ENCODE measurements around the gene TBC1D24.
"Not testable (repeated sequence)": the region's sequence is repeated elsewhere in the genome, so short reads cannot be mapped to it uniquely, and the experiment has no call there.

The TBC1D24 gene

GRCh38 chr16:2474877-2475412 lies at the start of gene TBC1D24:
Gene TBC1D24, plus strand, starts transcription at chr16:2475127. Its CDS starts 21,022 bp downstream, at chr16:2496149.
- in situ Hi-C loops (cut with MboI; ENCODE audit: low sequenced_read_pairs): loop anchor here (25.0 kb wide), 1 partner anchor 463 kb away; the partner anchor contains the start of genes NPW and ZNF598

GRCh38 chr16:2425825-2426430 lies 49.0 kb upstream of the TBC1D24 start:
- in situ Hi-C loops (cut with MboI; ENCODE audit: low sequenced_read_pairs): no loop called here

GRCh38 chr16:2426941-2427361 lies 48.0 kb upstream of the TBC1D24 start:
- in situ Hi-C loops (cut with MboI; ENCODE audit: low sequenced_read_pairs): no loop called here

GRCh38 chr16:2427526-2427925 lies 47.4 kb upstream of the TBC1D24 start:
- in situ Hi-C loops (cut with MboI; ENCODE audit: low sequenced_read_pairs): no loop called here

GRCh38 chr16:2428051-2428783 lies 46.7 kb upstream of the TBC1D24 start:
- in situ Hi-C loops (cut with MboI; ENCODE audit: low sequenced_read_pairs): no loop called here

- in situ Hi-C loops (cut with MboI; ENCODE audit: low sequenced_read_pairs): no loop called here
These were observed 46.2 kb upstream of the TBC1D24 start for GRCh38 chr16:2428784-2429033.

- in situ Hi-C loops (cut with MboI; ENCODE audit: low sequenced_read_pairs): no loop called here
These were observed 45.7 kb upstream of the TBC1D24 start, which contains the start of gene CCNF for GRCh38 chr16:2429034-2429770. Gene CCNF, plus strand, starts transcription at chr16:2429447. Its CDS starts 35 bp downstream, at chr16:2429482.

- in situ Hi-C loops (cut with MboI; ENCODE audit: low sequenced_read_pairs): no loop called here
These were observed 44.9 kb upstream of the TBC1D24 start for GRCh38 chr16:2429771-2430663.

GRCh38 chr16:2432286-2432685 lies 42.6 kb upstream of the TBC1D24 start:
- in situ Hi-C loops (cut with MboI; ENCODE audit: low sequenced_read_pairs): no loop called here

GRCh38 chr16:2432801-2433505 lies 42.0 kb upstream of the TBC1D24 start:
- in situ Hi-C loops (cut with MboI; ENCODE audit: low sequenced_read_pairs): no loop called here

GRCh38 chr16:2435236-2435635 lies 39.7 kb upstream of the TBC1D24 start:
- in situ Hi-C loops (cut with MboI; ENCODE audit: low sequenced_read_pairs): not testable (repeated sequence)

- in situ Hi-C loops (cut with MboI; ENCODE audit: low sequenced_read_pairs): no loop called here
These were observed 38.8 kb upstream of the TBC1D24 start for GRCh38 chr16:2436110-2436509.

GRCh38 chr16:2437032-2437790 lies 37.7 kb upstream of the TBC1D24 start:
- in situ Hi-C loops (cut with MboI; ENCODE audit: low sequenced_read_pairs): no loop called here

GRCh38 chr16:2438121-2438520 lies 36.8 kb upstream of the TBC1D24 start:
- in situ Hi-C loops (cut with MboI; ENCODE audit: low sequenced_read_pairs): no loop called here

- in situ Hi-C loops (cut with MboI; ENCODE audit: low sequenced_read_pairs): no loop called here
These were observed 35.3 kb upstream of the TBC1D24 start for GRCh38 chr16:2439598-2439997.

GRCh38 chr16:2441143-2441804 lies 33.7 kb upstream of the TBC1D24 start:
- in situ Hi-C loops (cut with MboI; ENCODE audit: low sequenced_read_pairs): not testable (repeated sequence)

GRCh38 chr16:2443555-2443954 lies 31.4 kb upstream of the TBC1D24 start:
- in situ Hi-C loops (cut with MboI; ENCODE audit: low sequenced_read_pairs): no loop called here

GRCh38 chr16:2447920-2448583 lies 26.9 kb upstream of the TBC1D24 start:
- in situ Hi-C loops (cut with MboI; ENCODE audit: low sequenced_read_pairs): no loop called here
